Effector memory CD8-positive, alpha-beta T cell (primary cell): ENCODE data around the gene TPRN.

ENCODE experiments used
- ATAC-seq: fragments of 150-1000 bp; cut with Tn5 transposase; replicated peaks from 2 replicates; pipeline ENCODE4 v1.10.0; 2021; ENCODE audit warnings: mild to moderate bottlenecking, moderate library complexity
- DNase-seq, 3 experiments: peaks; one replicate each; pipeline ENCODE4 v3.0.0; 2021
- H3K27ac Mint-ChIP-seq, 2 donors: one replicate each; pipeline ENCODE4 v1.8.0; 2022; ENCODE audit warnings: mild to moderate bottlenecking in 2 of 2, mixed read lengths in 2 of 2, moderate library complexity in 2 of 2
- H3K27me3 Mint-ChIP-seq, 2 donors: one replicate each; pipeline ENCODE4 v1.8.0; 2022; ENCODE audit warnings: mixed read lengths in 2 of 2
- H3K36me3 Mint-ChIP-seq: one replicate; pipeline ENCODE4 v1.8.0; 2022; ENCODE audit warnings: mild to moderate bottlenecking, moderate library complexity, mixed read lengths; ENCODE audit not compliant: insufficient read depth
- H3K4me1 Mint-ChIP-seq, 2 donors: one replicate each; pipeline ENCODE4 v1.8.0; 2022; ENCODE audit warnings: low read depth in 2 of 2, mixed read lengths in 2 of 2
- H3K4me3 Mint-ChIP-seq, 2 donors: one replicate each; pipeline ENCODE4 v1.8.0; 2022; ENCODE audit warnings: mild to moderate bottlenecking in 2 of 2, mixed read lengths in 2 of 2, moderate library complexity in 2 of 2
- H3K9me3 Mint-ChIP-seq, 2 donors: one replicate each; pipeline ENCODE4 v1.8.0; 2022; ENCODE audit warnings: mixed read lengths in 2 of 2

Gene TPRN

DNA sequence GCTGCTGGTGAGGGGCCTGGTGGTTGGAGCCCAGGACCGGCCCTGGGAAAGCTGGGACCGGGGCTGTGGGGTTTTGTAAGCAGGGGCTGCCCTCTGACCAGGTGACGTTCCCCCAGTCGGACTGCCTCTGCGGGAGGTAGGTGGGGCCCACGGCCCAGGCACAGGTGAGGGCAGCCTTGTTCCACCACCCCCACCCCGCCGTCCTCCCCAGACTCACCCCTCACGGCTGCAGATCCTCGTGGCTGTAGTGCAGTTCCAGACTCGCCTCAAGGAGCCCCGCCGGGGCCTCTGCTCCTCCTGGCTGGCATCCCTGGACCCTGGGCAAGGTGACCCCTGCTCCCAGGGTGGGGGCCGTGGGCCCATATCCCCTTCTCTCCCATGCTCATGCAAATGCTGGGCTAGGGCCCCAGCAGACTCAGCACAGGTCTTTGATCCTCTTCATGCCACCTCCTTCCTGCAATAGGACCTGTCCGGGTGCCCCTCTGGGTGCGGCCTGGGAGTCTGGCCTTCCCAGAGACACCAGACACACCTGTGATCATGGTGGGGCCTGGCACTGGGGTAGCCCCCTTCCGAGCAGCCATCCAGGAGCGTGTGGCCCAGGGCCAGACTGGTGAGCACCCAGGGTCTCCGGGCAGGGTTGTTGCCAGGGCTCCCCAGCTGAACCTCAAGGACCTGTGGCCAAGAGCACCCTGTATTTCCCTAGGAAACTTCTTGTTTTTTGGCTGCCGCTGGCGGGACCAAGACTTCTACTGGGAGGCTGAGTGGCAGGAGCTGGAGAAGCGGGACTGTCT lies 14.8 kb upstream of the TPRN start:
- Mint-ChIP-seq H3K9me3 (no peaks in the 10 kb centered on the region), H3K27ac (no peak overlapping the region), H3K36me3 (peaks cover 4% of the 10 kb centered on the region), H3K4me3 (no peak overlapping the region), H3K4me1 (peaks cover 0 to 4% of the 10 kb centered on the region in 2 donors), H3K27me3 (no peaks in the 10 kb centered on the region)
- no peak for ATAC-seq
- DNase-seq: no peak

DNA sequence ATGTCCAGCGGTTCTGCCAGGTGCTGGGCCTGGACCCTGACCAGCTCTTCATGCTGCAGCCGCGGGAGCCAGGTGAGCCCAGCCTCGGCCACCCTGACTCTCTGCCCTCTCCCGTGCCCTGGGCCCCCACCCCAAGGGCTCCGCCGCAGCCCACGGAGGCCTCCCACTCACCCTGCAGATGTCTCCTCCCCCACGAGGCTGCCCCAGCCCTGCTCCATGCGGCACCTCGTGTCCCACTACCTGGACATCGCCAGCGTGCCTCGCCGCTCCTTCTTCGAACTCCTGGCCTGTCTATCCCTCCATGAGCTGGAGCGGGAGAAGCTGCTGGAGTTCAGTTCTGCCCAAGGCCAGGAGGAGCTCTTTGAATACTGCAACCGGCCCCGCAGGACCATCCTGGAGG lies 14.1 kb upstream of the TPRN start:
- no peak overlapping the region for H3K4me3 Mint-ChIP-seq

DNA sequence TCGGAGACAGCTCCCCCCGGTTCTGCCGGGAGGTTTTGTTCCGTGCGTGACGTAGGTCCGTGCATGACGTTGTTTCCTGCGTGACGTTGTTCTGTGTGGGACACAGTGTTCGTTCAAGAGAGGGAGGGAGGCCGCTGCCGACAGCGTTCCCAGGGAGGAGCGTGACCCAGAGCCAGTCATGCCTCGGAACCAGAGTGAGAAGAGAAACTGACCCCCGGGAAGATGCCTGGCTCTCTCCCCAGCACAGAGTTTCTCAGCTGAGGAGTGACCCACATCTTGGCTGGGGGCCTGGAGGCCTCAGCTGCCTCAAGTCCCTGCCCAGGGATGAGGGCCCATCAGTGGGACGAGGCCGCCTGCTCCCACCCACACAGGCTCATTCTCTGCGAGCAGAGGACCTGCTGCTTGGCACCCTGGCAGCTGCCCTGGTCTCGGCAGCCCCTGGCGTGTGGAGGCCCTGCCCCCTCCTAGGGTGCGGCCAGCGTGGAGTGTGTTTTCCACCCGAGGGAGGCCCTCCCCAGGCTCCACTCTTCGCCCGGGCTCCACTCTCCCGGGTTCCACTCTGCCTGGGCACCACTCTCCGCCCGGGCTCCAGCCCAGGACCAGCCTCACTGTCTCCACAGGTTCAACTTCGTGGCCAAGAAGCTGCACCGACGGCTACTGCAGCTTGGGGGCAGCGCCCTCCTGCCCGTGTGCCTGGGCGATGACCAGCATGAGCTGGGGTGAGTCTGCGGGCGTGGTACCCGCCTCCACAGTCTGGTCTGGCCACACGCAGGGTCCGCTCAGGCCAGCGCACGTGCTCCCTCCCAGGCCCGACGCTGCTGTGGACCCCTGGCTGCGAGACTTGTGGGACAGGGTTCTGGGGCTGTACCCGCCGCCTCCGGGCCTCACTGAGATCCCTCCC lies 12.9 kb upstream of the TPRN start:
- ATAC-seq: no peak

More for the DNA sequence above, 14.1 kb upstream of the TPRN start:
- peaks cover 0 to 3% of the 10 kb centered on the region in 2 donors for H3K4me1 Mint-ChIP-seq
- peak overlapping the region in 1 of 2 donors; percentile 76 for H3K27ac Mint-ChIP-seq
- ATAC-seq (no peak), DNase-seq (no peak)
- no peaks in the 10 kb centered on the region for H3K27me3 Mint-ChIP-seq
- peaks cover 10% of the 10 kb centered on the region for H3K36me3 Mint-ChIP-seq
- H3K9me3 Mint-ChIP-seq: no peaks in the 10 kb centered on the region

DNA sequence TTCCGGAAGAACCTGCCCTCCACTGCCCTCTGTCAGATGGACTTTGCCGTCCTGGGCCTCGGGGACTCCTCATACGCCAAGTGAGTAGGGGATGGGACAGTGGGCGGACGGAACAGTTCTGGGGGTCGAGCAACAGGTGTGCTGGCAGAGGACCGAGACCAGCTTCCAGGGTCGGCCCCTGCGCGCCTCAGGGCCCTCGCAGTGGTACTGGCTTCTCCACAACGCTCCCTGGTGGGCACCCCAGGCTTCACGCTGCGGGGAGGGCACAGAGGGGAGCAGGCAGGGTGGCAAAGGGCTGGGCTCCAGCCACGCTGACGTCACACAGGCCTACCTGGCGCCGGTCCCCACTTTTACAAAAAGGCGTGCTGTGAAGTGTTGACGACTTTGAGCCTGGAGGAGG lies 12.0 kb upstream of the TPRN start:
- Mint-ChIP-seq H3K9me3 (no peaks in the 10 kb centered on the region), H3K4me1 (peaks cover 3 to 7% of the 10 kb centered on the region in 2 donors), H3K27me3 (no peaks in the 10 kb centered on the region), H3K4me3 (no peak overlapping the region), H3K27ac (no peak overlapping the region), H3K36me3 (peaks cover 21% of the 10 kb centered on the region)
- no peak for DNase-seq
- no peak for ATAC-seq

More for the DNA sequence above, 12.9 kb upstream of the TPRN start:
- peaks cover 16% of the 10 kb centered on the region for H3K36me3 Mint-ChIP-seq
- no peak overlapping the region for H3K4me3 Mint-ChIP-seq
- H3K27me3 Mint-ChIP-seq: no peaks in the 10 kb centered on the region
- no peaks in the 10 kb centered on the region for H3K9me3 Mint-ChIP-seq
- no peak for DNase-seq
- H3K4me1 Mint-ChIP-seq: peaks cover 0 to 5% of the 10 kb centered on the region in 2 donors
- no peak overlapping the region for H3K27ac Mint-ChIP-seq

DNA sequence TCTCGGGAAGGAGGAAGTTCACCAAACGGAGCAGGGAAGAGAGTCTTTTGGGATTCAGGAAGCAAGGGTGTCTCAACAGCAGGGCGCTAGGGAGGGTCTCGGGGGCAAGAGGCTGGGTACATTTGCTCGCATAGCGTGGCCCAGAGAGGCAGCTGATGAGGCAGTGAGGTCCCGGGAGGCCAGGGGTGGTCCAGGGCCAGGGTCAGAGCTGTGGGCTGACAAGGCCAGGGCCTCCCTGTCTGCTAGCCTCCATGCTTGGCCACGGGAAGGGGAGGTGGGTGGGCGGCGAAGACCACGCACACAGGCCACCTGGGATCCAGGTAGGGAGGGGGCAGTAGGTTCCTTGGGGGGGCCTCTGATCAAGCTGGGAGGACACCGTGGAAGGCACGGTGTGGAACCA lies 11.0 kb upstream of the TPRN start:
- Mint-ChIP-seq H3K27ac (peak overlapping the region in 1 of 2 donors; percentile 72), H3K4me3 (no peak overlapping the region), H3K27me3 (no peaks in the 10 kb centered on the region), H3K36me3 (peaks cover 22% of the 10 kb centered on the region), H3K9me3 (no peaks in the 10 kb centered on the region), H3K4me1 (peaks cover 13 to 17% of the 10 kb centered on the region in 2 donors)
- ATAC-seq (no peak), DNase-seq (no peak)

DNA sequence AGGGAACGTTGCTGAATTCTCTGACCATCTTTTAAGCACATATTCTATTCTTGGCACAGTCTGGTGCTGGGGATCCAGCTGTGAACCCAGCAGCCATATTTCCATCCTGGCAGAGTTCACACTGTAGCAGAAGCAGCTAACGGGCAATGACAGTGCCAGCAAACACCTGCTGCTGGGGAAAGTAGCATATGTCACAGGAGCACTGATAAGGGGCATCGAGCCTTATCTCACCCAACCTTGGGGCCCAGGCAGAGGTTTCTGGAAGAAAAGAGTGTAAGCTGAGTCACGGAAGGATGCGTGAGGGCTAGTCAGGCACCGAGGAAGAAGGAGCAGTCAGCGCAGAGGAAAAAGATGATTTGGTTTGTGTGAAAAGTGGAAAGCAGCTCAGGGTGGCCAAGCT lies 6.1 kb upstream of the TPRN start:
- Mint-ChIP-seq H3K27me3 (no peaks in the 10 kb centered on the region), H3K27ac (peak overlapping the region; percentile 96 to 97), H3K9me3 (no peaks in the 10 kb centered on the region), H3K36me3 (peaks cover 46% of the 10 kb centered on the region), H3K4me1 (peaks cover 26 to 34% of the 10 kb centered on the region in 2 donors), H3K4me3 (peak overlapping the region; percentile 91 to 94)
- DNase-seq (no peak), ATAC-seq (no peak)

DNA sequence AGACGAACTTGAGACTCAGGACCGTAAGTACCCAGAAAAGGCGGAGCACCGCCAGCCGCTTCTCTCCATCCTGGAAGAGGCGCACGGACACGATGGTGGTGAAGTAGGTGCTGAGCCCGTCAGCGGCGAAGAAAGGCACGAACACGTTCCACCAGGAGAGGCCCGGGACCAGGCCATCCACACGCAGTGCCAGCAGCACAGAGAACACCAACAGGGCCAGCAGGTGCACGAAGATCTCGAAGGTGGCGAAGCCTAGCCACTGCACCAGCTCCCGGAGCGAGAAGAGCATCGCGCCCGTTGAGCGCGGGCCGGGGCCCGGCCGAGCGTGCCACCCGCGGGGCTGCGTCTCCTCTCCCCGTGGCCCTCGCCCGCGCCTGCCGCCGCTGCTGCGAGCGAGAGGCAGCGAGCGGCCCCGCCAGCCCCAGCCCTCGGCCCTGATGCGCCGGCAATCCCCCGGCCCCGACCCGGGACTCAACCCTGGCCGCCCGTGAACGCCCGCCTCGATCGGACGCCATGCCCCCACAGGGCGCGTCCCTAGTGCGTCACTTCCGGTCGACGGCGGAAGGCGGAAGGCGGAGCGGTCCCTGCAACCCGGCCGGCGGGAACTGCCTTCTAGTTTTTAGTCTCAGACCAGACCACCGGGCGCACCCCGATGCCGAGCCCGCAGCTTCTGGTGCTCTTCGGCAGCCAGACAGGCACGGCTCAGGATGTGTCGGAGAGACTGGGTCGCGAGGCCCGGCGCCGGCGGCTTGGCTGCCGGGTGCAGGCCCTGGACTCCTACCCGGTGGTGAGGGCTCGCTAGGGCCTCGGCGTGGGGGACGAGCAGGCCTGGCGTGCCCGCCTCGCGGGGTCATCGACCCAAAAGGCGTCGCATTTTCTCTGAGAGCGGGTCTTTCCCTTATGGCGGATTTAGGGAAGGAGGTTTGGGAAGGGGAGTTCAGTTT lies 4.9 kb upstream of the TPRN start, which contains the start of the genes NDOR1 and TMEM203:
TSS of gene NDOR1 (plus strand) at position 575 of the 944 bp plus-strand sequence. CDS start at position 653, 78 bp downstream.
TSS of gene TMEM203 (minus strand) at position 523 of the 944 bp plus-strand sequence. CDS start at position 289, 234 bp downstream.
- no peaks in the 10 kb centered on the region for H3K9me3 Mint-ChIP-seq
- peak; percentile 60 for ATAC-seq
- H3K4me3 Mint-ChIP-seq: peak within 1 kb of the TSS; percentile 91 to 94
- H3K27me3 Mint-ChIP-seq: no peaks in the 10 kb centered on the region
- peaks cover 26 to 40% of the 10 kb centered on the region in 2 donors for H3K4me1 Mint-ChIP-seq
- H3K36me3 Mint-ChIP-seq: peaks cover 45% of the 10 kb centered on the region
- DNase-seq: peak; percentile 93 to 95 (median 94)
- peak within 1 kb of the TSS; percentile 96 to 97 for H3K27ac Mint-ChIP-seq

DNA sequence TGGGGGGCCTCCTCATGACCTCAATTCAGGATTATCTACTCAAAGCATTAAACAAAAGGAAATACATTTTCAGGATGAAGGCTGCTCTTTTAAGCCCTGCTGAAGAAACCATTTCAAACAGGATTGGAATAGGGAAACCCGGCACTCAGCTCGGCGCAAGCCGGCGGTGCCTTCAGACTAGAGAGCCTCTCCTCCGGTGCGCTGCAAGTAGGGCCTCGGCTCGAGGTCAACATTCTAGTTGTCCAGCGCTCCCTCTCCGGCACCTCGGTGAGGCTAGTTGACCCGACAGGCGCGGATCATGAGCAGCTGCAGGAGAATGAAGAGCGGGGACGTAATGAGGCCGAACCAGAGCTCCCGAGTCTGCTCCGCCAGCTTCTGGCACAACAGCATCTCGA lies 4.2 kb upstream of the TPRN start:
- H3K9me3 Mint-ChIP-seq: no peaks in the 10 kb centered on the region
- peak overlapping the region; percentile 91 to 94 for H3K4me3 Mint-ChIP-seq
- DNase-seq (no peak), ATAC-seq (no peak)
- H3K27ac Mint-ChIP-seq: peak overlapping the region; percentile 96 to 97
- H3K4me1 Mint-ChIP-seq: peaks cover 26 to 40% of the 10 kb centered on the region in 2 donors
- no peaks in the 10 kb centered on the region for H3K27me3 Mint-ChIP-seq
- H3K36me3 Mint-ChIP-seq: peaks cover 40% of the 10 kb centered on the region

DNA sequence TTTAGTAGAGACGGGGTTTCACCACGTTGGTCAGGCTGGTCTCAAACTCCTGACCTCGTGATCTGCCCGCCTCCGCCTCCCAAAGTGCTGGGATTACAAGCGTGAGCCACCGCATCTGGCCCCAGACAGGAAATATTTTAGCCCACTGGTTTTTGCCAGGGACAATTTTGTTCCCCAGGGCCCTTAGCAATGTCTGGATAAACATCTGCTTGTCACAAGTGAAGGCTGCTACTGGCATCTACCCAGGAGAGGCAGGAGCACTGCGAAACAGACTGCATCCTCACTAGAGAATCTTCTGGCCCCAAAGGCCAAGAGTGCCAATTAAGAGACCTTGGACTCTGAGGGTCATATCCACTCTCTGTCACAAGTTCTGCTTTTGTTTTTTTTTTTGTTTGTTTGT lies 2.4 kb upstream of the TPRN start:
- Mint-ChIP-seq H3K4me1 (peaks cover 29 to 40% of the 10 kb centered on the region in 2 donors), H3K4me3 (peak overlapping the region in 1 of 2 donors; percentile 85), H3K36me3 (peaks cover 40% of the 10 kb centered on the region), H3K9me3 (no peaks in the 10 kb centered on the region), H3K27me3 (no peaks in the 10 kb centered on the region), H3K27ac (no peak overlapping the region)
- ATAC-seq (no peak), DNase-seq (no peak)

DNA sequence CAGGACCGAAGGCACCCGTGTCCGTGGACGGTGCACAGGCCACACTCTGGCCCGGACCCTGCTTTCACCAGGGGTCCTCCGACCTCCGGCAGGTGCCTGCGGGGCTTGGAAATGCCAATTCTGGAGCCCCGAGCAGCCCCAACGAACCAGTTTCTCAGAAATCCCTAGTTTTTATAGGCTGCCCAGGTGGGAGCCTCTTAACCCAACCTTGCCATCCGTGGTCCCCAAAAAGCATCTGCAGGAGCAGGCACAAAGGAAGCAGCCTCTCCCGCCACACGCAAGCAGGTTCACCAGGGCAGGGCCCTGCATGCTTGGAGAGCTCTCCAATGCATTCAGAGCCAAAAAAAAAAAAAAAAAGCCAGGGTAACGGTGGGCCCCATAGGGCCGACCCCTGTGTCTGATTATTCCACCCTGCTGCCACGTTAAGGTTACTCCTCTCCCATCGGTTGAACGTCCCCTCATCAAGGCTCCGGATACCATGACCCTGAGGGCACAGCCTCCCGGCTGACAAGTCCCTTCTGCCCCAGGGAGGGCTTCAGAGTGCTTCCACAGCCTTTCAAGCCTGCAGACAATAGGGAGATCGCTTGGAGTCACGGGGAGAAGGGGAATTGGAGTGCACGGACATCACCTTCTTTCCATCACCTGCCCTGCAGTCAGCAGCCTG lies 796 bp upstream of the TPRN start:
- H3K27me3 Mint-ChIP-seq: no peaks in the 10 kb centered on the region
- ATAC-seq: no peak
- peak overlapping the region; percentile 81 to 89 for H3K27ac Mint-ChIP-seq
- H3K9me3 Mint-ChIP-seq: no peaks in the 10 kb centered on the region
- peak overlapping the region; percentile 85 for H3K4me3 Mint-ChIP-seq
- H3K4me1 Mint-ChIP-seq: peaks cover 14 to 27% of the 10 kb centered on the region in 2 donors
- H3K36me3 Mint-ChIP-seq: peaks cover 33% of the 10 kb centered on the region
- no peak for DNase-seq

DNA sequence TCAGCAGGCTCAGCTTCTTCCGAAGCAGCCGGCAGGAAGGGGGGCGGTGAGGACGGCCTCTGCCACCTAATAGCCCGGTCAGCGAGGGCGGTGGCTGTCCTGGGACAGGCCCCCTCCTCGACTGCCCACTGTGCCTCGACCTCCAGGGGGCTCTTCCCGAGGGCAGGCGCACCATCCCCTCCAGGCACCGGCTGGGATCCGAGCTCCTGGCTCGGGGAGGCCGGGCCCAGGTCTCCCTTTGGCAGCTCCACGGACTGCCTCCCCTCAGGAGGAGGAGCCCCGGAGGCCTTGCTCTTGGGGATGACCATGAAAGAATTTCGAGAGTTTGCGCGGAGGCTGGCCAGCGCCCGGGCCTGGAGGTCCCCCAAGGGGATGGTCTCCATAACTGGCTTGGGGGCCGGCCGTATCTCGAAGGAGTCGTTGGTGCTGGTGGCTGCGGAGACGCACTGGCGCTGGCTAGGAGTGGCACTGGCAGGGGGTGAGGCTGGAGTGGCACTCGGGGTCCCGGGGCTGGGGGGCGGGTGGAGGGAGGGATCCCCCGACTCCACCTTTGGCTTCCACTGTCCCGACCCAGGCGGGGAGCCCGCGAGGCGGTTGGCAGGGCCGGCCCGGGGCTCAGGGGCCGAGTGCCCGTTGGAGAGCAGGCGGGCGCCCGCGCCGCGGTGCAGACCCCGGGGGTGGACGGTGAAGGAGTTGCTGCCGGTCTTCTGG lies 975 bp downstream of the TPRN start:
- Mint-ChIP-seq H3K27me3 (no peaks in the 10 kb centered on the region), H3K27ac (peak overlapping the region in 1 of 2 donors; percentile 83), H3K4me3 (peak overlapping the region; percentile 77 to 85), H3K9me3 (no peaks in the 10 kb centered on the region), H3K4me1 (peaks cover 8 to 16% of the 10 kb centered on the region in 2 donors), H3K36me3 (peaks cover 15% of the 10 kb centered on the region)
- ATAC-seq (no peak), DNase-seq (no peak)

DNA sequence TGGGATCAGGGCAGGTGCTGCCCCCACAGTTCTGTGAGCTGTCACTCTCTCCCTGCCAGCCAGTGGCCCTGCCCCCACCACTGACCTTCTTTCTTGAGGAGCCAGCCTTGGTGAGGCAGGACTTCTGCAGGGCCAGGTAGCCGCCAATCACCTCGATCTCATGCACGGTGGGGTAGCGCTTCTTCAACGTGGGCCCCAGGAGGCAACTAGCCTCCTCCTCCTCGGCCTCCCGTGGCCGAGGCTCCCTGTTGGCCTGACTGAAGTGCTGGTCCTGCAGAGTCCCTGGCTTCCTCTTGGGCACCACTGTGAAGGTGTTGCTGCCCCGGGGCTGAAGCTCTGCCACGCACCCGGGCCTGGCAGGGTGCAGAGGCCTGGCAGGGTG lies 1.6 kb downstream of the TPRN start:
- Mint-ChIP-seq H3K9me3 (no peaks in the 10 kb centered on the region), H3K36me3 (peaks cover 8% of the 10 kb centered on the region), H3K27ac (no peak overlapping the region), H3K27me3 (no peaks in the 10 kb centered on the region), H3K4me1 (peaks cover 8 to 14% of the 10 kb centered on the region in 2 donors), H3K4me3 (peak overlapping the region in 1 of 2 donors; percentile 85)
- no peak for DNase-seq
- ATAC-seq: no peak
